GM23338 (cell line): ENCODE data around the gene SELE.

Source experiments
- EZH2phosphoT487 ChIP-seq: fragments of 200-600 bp; sonication (generic); IDR thresholded peaks from one replicate; pipeline ENCODE4 v1.8.1; 2018; ENCODE audit warnings: antibody characterized with exemption; ENCODE audit not compliant: unreplicated experiment
- STAT1 ChIP-seq: IDR thresholded peaks from one replicate; pipeline ENCODE4 v1.6.1; 2016; ENCODE audit warnings: antibody characterized with exemption; ENCODE audit not compliant: unreplicated experiment
- TF ChIP-seq, protein P1 (sequence below), 2 experiments: fragments of 200-600 bp in 1 of 2; sonication (generic) in 1 of 2; conservative IDR thresholded peaks; 2 replicates each; pipeline versions ENCODE4 v1.5.1 to v1.6.1; 2016 to 2017; ENCODE audit warnings: antibody characterized with exemption in 2 of 2, low read depth in 2 of 2, mild to moderate bottlenecking in 2 of 2, moderate library complexity in 1 of 2
- TF ChIP-seq, protein P2 (sequence below): IDR thresholded peaks from one replicate; pipeline ENCODE4 v1.6.1; 2018; ENCODE audit warnings: antibody characterized with exemption; ENCODE audit not compliant: unreplicated experiment

DNA sequence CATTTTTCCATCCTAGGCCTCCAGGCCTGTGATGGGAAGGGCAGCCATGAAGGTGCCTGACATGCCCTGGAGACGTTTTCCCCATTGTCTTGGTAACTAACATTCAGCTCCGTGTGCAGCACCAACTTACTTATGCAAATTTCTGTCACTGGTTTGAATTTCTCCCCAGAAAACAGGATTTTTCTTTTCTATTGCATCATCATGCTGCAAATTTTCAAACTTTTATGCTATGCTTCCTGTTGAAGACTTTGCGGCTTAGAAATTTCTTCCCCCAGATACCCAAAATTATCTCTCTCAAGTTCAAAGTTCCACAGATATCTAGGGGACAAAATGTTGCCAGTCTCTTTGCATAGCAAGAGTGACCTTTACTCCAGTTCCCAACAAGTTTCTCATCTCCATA is 25.2 kb upstream of the SELE start:
- TF ChIP-seq, protein P1, sequence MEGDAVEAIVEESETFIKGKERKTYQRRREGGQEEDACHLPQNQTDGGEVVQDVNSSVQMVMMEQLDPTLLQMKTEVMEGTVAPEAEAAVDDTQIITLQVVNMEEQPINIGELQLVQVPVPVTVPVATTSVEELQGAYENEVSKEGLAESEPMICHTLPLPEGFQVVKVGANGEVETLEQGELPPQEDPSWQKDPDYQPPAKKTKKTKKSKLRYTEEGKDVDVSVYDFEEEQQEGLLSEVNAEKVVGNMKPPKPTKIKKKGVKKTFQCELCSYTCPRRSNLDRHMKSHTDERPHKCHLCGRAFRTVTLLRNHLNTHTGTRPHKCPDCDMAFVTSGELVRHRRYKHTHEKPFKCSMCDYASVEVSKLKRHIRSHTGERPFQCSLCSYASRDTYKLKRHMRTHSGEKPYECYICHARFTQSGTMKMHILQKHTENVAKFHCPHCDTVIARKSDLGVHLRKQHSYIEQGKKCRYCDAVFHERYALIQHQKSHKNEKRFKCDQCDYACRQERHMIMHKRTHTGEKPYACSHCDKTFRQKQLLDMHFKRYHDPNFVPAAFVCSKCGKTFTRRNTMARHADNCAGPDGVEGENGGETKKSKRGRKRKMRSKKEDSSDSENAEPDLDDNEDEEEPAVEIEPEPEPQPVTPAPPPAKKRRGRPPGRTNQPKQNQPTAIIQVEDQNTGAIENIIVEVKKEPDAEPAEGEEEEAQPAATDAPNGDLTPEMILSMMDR (conservative IDR thresholded peaks at IDR 0.05; ENCODE audit: low read depth in 2 of 2): no peak
- TF ChIP-seq EZH2phosphoT487 (no peak), STAT1 (no peak)
- TF ChIP-seq, protein P2, sequence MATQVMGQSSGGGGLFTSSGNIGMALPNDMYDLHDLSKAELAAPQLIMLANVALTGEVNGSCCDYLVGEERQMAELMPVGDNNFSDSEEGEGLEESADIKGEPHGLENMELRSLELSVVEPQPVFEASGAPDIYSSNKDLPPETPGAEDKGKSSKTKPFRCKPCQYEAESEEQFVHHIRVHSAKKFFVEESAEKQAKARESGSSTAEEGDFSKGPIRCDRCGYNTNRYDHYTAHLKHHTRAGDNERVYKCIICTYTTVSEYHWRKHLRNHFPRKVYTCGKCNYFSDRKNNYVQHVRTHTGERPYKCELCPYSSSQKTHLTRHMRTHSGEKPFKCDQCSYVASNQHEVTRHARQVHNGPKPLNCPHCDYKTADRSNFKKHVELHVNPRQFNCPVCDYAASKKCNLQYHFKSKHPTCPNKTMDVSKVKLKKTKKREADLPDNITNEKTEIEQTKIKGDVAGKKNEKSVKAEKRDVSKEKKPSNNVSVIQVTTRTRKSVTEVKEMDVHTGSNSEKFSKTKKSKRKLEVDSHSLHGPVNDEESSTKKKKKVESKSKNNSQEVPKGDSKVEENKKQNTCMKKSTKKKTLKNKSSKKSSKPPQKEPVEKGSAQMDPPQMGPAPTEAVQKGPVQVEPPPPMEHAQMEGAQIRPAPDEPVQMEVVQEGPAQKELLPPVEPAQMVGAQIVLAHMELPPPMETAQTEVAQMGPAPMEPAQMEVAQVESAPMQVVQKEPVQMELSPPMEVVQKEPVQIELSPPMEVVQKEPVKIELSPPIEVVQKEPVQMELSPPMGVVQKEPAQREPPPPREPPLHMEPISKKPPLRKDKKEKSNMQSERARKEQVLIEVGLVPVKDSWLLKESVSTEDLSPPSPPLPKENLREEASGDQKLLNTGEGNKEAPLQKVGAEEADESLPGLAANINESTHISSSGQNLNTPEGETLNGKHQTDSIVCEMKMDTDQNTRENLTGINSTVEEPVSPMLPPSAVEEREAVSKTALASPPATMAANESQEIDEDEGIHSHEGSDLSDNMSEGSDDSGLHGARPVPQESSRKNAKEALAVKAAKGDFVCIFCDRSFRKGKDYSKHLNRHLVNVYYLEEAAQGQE: no peak
